Measurements from ENCODE around the gene TBX15. TPM values are rescaled to one million over a fixed set of nuclear protein-coding genes. Genes with fewer than 3 reads are reported as not detected.

TBX15 gene
- total RNA-seq, 1 donor from 2014 or later, result 2.9 TPM

DNA sequence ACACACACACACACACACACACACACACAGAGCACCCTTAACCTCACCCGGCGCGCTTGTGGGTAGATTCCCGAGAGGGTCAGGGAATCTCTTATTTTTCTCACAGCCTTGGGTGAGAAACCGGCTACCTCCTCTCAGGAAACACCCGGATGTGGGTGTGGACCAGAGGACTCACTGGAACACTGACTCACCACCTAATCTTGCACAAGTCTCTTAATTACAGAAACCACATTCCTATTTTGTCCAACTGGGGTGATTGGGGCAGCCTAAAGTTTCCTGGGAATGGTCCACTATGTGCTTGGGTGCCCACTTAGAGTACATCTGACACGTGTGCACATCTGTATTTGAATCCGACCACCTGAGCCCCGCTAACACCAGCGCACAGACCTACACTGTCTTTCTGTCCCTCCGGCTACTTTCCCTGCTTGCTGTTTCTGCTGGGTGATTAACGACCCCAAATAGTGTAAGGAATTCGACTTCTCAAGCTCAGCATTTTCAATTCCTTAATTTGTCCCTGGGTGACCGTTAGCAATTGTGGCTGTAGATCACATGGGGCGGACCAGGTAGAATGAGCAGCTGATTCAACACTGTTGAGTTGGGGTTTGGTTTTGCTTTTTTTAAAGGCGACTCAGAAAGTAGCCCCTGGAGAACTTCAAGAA lies 14.0 kb upstream of the TBX15 start:
- Histone ChIP-seq H3K36me3 (no peaks in the 10 kb centered on the region), H3K27ac (no peak overlapping the region), H3K4me2 (no peak overlapping the region), H3F3A (ENCODE audit: low read depth) (no peaks in the 10 kb centered on the region), H3K9me3 (ENCODE audit: low read depth) (no peaks in the 10 kb centered on the region), H3K27me3 (peaks cover 100% of the 10 kb centered on the region), H3K9ac (no peak overlapping the region), H3K4me3 (no peak overlapping the region), H3K79me2 (ENCODE audit: low read depth) (no peaks in the 10 kb centered on the region), H2AFZ (replicated peaks) (no peak overlapping the region), H4K20me1 (ENCODE audit: low read depth) (peaks cover 43% of the 10 kb centered on the region), H3K4me1 (no peaks in the 10 kb centered on the region)
- DNase-seq (ENCODE audit: low spot score), result no peak
- Mint-ChIP-seq H3K4me1 (peaks cover 25% of the 10 kb centered on the region), H3K9me3 (peaks cover 8% of the 10 kb centered on the region), H3K27me3 (ENCODE audit: insufficient read depth, low read depth) (peaks cover 89% of the 10 kb centered on the region), H3K4me3 (peak overlapping the region; percentile 48), H3K36me3 (no peaks in the 10 kb centered on the region), H3K27ac (no peak overlapping the region)
- no peak for TF ChIP-seq EZH2phosphoT487 (IDR thresholded peaks at IDR 0.05)
- TF ChIP-seq, protein P1, sequence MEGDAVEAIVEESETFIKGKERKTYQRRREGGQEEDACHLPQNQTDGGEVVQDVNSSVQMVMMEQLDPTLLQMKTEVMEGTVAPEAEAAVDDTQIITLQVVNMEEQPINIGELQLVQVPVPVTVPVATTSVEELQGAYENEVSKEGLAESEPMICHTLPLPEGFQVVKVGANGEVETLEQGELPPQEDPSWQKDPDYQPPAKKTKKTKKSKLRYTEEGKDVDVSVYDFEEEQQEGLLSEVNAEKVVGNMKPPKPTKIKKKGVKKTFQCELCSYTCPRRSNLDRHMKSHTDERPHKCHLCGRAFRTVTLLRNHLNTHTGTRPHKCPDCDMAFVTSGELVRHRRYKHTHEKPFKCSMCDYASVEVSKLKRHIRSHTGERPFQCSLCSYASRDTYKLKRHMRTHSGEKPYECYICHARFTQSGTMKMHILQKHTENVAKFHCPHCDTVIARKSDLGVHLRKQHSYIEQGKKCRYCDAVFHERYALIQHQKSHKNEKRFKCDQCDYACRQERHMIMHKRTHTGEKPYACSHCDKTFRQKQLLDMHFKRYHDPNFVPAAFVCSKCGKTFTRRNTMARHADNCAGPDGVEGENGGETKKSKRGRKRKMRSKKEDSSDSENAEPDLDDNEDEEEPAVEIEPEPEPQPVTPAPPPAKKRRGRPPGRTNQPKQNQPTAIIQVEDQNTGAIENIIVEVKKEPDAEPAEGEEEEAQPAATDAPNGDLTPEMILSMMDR (IDR thresholded peaks at IDR 0.05), result no peak
- TF ChIP-seq EZH2 (IDR thresholded peaks at IDR 0.05), result peak; percentile 3

DNA sequence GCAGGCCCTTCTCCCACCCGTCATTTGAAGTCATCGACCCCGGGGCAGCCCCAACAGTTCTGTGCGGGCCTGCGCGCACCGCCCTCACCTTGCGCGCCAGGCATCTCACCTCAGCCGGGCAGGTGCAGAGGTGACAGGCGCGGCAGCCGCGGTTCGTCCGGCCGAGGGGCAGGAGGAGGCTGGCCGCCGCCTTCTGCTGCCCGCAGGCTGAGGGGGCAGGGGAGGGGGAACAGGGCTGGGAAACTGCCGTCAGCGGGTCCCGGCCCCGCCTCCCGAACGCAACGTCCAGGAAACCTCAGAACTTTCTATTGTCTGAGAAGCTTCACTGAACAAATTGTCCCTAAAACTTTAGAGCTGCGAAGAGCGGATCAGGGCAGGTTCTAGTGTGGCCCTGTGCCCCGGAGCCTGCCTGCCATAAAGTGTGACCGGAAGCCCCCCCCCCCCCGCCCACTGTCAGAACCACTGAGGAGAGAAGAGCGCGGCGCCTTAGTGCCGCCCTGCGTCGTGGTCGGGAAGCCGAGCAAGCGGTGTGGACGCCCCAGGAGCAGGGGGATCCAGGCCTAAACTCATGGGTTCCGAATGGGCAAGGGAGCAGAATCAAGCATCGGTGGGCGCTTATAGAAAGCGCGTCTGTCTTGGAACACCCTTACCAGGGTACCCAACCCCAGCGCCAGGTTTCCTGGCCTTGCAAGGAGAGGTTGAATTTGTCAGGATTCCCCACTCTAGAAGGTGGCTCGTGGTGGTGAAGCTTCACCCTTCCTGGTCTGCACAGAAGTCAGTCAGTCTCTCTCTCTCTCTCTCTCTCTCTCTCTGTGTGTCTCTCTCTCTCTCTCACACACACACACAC lies 13.3 kb upstream of the TBX15 start:
- Histone ChIP-seq H4K20me1 (ENCODE audit: low read depth) (peaks cover 42% of the 10 kb centered on the region), H3F3A (ENCODE audit: low read depth) (no peaks in the 10 kb centered on the region), H3K9me3 (ENCODE audit: low read depth) (no peaks in the 10 kb centered on the region), H3K27me3 (peaks cover 100% of the 10 kb centered on the region), H3K4me3 (peak overlapping the region; percentile 24), H3K4me2 (peak overlapping the region; percentile 64), H3K9ac (no peak overlapping the region), H3K79me2 (ENCODE audit: low read depth) (no peaks in the 10 kb centered on the region), H2AFZ (replicated peaks) (no peak overlapping the region), H3K36me3 (no peaks in the 10 kb centered on the region), H3K4me1 (no peaks in the 10 kb centered on the region), H3K27ac (no peak overlapping the region)
- H3K36me3 Mint-ChIP-seq, result no peaks in the 10 kb centered on the region
- peaks cover 8% of the 10 kb centered on the region for H3K9me3 Mint-ChIP-seq
- H3K27me3 Mint-ChIP-seq (ENCODE audit: insufficient read depth, low read depth), result peaks cover 92% of the 10 kb centered on the region
- peaks cover 24% of the 10 kb centered on the region for H3K4me1 Mint-ChIP-seq
- no peak overlapping the region for H3K27ac Mint-ChIP-seq
- peak; percentile 36 for DNase-seq (ENCODE audit: low spot score)
- H3K4me3 Mint-ChIP-seq, result peak overlapping the region; percentile 73
- TF ChIP-seq, protein P1 (IDR thresholded peaks at IDR 0.05), result no peak
- TF ChIP-seq EZH2 (IDR thresholded peaks at IDR 0.05) (peak; percentile 63), EZH2phosphoT487 (IDR thresholded peaks at IDR 0.05) (peak; percentile 11)

DNA sequence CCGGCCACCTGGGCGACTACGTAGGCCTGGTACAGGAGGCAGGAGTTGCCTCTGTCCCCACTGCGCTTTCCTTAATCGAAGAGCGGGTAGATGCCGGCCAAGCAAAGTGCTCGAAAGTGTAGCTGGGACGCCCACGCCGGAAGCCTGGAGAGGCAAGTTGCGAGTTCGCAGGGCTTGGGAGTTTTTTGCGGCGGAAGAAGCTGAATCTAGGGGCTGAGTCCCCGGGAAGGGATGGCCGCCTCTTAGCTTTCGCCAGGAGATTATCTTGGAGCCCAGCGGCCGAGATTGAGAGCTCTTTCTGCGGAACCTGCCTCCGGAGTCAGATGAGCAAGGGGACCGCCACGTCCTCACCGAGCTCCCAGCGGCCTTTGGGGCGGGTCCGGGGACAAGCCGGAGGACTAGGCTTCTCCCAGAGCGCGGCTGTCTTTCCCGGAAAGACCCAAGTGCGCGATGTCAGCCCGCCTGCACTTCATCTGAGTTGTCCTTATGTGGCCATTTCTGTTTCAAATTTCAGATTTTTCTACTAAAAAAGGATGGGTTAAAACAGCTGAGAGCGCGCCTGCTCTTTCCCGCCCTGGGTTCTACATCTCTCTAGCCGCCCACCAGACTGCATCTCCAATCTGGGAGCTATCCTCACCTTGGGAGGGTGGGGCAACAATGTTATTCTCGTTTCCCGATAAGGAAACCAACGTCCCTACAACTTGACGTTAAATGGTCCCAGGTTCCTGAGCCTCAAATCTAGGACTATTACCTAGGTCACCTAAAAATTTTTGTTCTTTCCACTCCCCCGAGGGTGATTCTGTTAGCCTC lies 12.4 kb upstream of the TBX15 start:
- TF ChIP-seq, protein P1 (IDR thresholded peaks at IDR 0.05), result no peak
- TF ChIP-seq EZH2phosphoT487 (IDR thresholded peaks at IDR 0.05) (peak; percentile 72), EZH2 (IDR thresholded peaks at IDR 0.05) (peak; percentile 82)
- no peak overlapping the region for H3K9ac ChIP-seq
- H3K4me1 Mint-ChIP-seq, result peaks cover 23% of the 10 kb centered on the region
- H3F3A ChIP-seq (ENCODE audit: low read depth), result no peaks in the 10 kb centered on the region
- no peaks in the 10 kb centered on the region for H3K9me3 ChIP-seq (ENCODE audit: low read depth)
- H3K4me1 ChIP-seq, result no peaks in the 10 kb centered on the region
- H2AFZ ChIP-seq (replicated peaks), result peak overlapping the region; percentile 19
- H3K79me2 ChIP-seq (ENCODE audit: low read depth), result no peaks in the 10 kb centered on the region
- H3K9me3 Mint-ChIP-seq, result peaks cover 8% of the 10 kb centered on the region
- peak overlapping the region; percentile 24 for H3K4me3 ChIP-seq
- H4K20me1 ChIP-seq (ENCODE audit: low read depth), result peaks cover 34% of the 10 kb centered on the region
- peak overlapping the region; percentile 73 for H3K4me3 Mint-ChIP-seq
- H3K4me2 ChIP-seq, result peak overlapping the region; percentile 64
- H3K27ac ChIP-seq, result no peak overlapping the region
- peaks cover 90% of the 10 kb centered on the region for H3K27me3 Mint-ChIP-seq (ENCODE audit: insufficient read depth, low read depth)
- H3K27ac Mint-ChIP-seq, result no peak overlapping the region
- no peaks in the 10 kb centered on the region for H3K36me3 ChIP-seq
- peaks cover 100% of the 10 kb centered on the region for H3K27me3 ChIP-seq
- H3K36me3 Mint-ChIP-seq, result no peaks in the 10 kb centered on the region
- peak; percentile 53 for DNase-seq (ENCODE audit: low spot score)
